Hepatocyte (in vitro differentiated cells): ENCODE data around the gene TPM3. TPM values are rescaled to one million over a fixed set of nuclear protein-coding genes. Genes with fewer than 3 reads are reported as not detected.
"Not testable (repeated sequence)": the region's sequence is repeated elsewhere in the genome, so short reads cannot be mapped to it uniquely, and the experiment has no call there.

Experiments used
- DNase-seq: peaks from one replicate; pipeline ENCODE4 v3.0.0-alpha.2; 2016; ENCODE audit warnings: low spot score
- H2AFZ ChIP-seq: fragments of 200-600 bp; sonication (generic); 2 replicates; pipeline ENCODE4 v1.6.0; 2016; ENCODE audit warnings: antibody characterized with exemption, mild to moderate bottlenecking
- H3K27ac ChIP-seq: fragments of 200-600 bp; sonication (generic); 2 replicates; pipeline ENCODE4 v1.5.1; 2016; ENCODE audit warnings: mild to moderate bottlenecking
- H3K27me3 ChIP-seq: fragments of 200-600 bp; sonication (generic); 2 replicates; pipeline ENCODE4 v1.6.1; 2016
- H3K36me3 ChIP-seq: fragments of 200-600 bp; sonication (generic); replicated peaks from 2 replicates; pipeline ENCODE4 v1.5.1; 2016; ENCODE audit warnings: low read depth; ENCODE audit not compliant: insufficient read depth
- H3K4me1 ChIP-seq: fragments of 200-600 bp; sonication (generic); 2 replicates; pipeline ENCODE4 v1.5.1; 2016; ENCODE audit warnings: mild to moderate bottlenecking, moderate library complexity; ENCODE audit not compliant: insufficient read depth
- H3K4me2 ChIP-seq: fragments of 200-600 bp; sonication (generic); 2 replicates; pipeline ENCODE4 v1.6.0; 2016
- H3K4me3 ChIP-seq: fragments of 200-600 bp; sonication (generic); 2 replicates; pipeline ENCODE4 v1.5.1; 2016; ENCODE audit warnings: mild to moderate bottlenecking
- H3K79me2 ChIP-seq: fragments of 200-600 bp; sonication (generic); 2 replicates; pipeline ENCODE4 v1.6.0; 2017; ENCODE audit warnings: mild to moderate bottlenecking
- H3K9me2 ChIP-seq: fragments of 200-600 bp; sonication (generic); replicated peaks from 2 replicates; pipeline ENCODE4 v1.6.0; 2017; ENCODE audit warnings: mild to moderate bottlenecking; ENCODE audit not compliant: insufficient read depth
- H3K9me3 ChIP-seq: fragments of 200-600 bp; sonication (generic); 2 replicates; pipeline ENCODE4 v1.5.1; 2016; ENCODE audit warnings: low read depth, mild to moderate bottlenecking
- H4K20me1 ChIP-seq: fragments of 200-600 bp; sonication (generic); 2 replicates; pipeline ENCODE4 v1.6.0; 2016; ENCODE audit warnings: mild to moderate bottlenecking; ENCODE audit not compliant: insufficient read depth, poor library complexity, severe bottlenecking
- EZH2 ChIP-seq: fragments of 200-600 bp; sonication (generic); IDR thresholded peaks from 2 replicates; pipeline ENCODE4 v1.6.1; 2016; ENCODE audit warnings: antibody characterized with exemption, mild to moderate bottlenecking, borderline replicate concordance
- EZH2phosphoT487 ChIP-seq: fragments of 200-600 bp; sonication (generic); IDR thresholded peaks from one replicate; pipeline ENCODE4 v1.6.1; 2018; ENCODE audit warnings: antibody characterized with exemption, mild to moderate bottlenecking, low read depth, moderate library complexity; ENCODE audit not compliant: unreplicated experiment, severe bottlenecking
- WGBS: methylation state at CpG from one replicate; pipeline ENCODE4 v1.1.6; 2016; ENCODE audit warnings: low lambda C conversion rate; ENCODE audit errors: missing lambda C conversion rate; 5-methylcytosine and 5-hydroxymethylcytosine counted together
- polyA plus RNA-seq: library from polyadenylated mRNA; unstranded; fragments of >200 nt; fragmentation: Nextera tagmentation; extraction: Ambion mirVana; gene quantifications from 2 replicates; pipeline ENCODE4 v1.2.1, GENCODE V29; 2016
- total RNA-seq: library from RNA; depleted of rRNA; stranded (reverse); fragments of >200 nt; gene quantifications from 2 replicates; pipeline ENCODE4 v1.2.3, GENCODE V29; 2014
- TF ChIP-seq, protein P1 (sequence below): fragments of 200-600 bp; sonication (generic); IDR thresholded peaks from 2 replicates; pipeline ENCODE4 v1.5.1; 2016; ENCODE audit warnings: antibody characterized with exemption, mild to moderate bottlenecking; ENCODE audit not compliant: poor library complexity

Gene TPM3
- total and polyA plus RNA-seq, 2 experiments from 2014 or later = 321 to 440 TPM

DNA sequence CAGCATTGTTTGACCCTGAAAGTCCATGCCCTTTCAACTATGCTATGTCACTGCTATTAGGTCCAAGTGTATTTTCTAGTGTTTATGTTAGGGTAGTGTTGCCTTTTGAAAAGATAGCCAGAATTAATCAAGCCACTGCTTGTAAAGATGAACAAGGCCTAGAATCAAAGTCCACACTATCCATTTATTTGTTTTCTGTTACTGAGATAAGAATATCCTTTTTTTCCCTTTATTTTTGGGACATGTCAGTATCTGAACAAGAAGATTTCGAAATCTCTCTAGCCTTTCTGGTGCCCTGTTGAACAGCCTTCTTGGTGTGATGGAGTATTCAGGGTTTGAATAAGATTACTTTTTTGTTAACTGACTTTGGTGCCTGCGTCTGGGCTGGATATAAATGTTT is 45.5 kb upstream of the TPM3 start:
- DNase-seq = no peak
- Histone ChIP-seq H3K4me2 (peak overlapping the region; percentile 43), H3K9me3 (no peaks in the 10 kb centered on the region), H3K4me3 (no peak overlapping the region), H3K4me1 (no peaks in the 10 kb centered on the region), H4K20me1 (peaks cover 48% of the 10 kb centered on the region), H3K27ac (peak overlapping the region; percentile 36), H2AFZ (no peak overlapping the region), H3K27me3 (no peaks in the 10 kb centered on the region), H3K9me2 (no peaks in the 10 kb centered on the region), H3K36me3 (peaks cover 5% of the 10 kb centered on the region), H3K79me2 (peaks cover 94% of the 10 kb centered on the region)
- WGBS = 75% methylated on average over 2 of the region's 2 CpGs
- no peak for TF ChIP-seq EZH2
- TF ChIP-seq EZH2phosphoT487 = no peak
- TF ChIP-seq, protein P1, sequence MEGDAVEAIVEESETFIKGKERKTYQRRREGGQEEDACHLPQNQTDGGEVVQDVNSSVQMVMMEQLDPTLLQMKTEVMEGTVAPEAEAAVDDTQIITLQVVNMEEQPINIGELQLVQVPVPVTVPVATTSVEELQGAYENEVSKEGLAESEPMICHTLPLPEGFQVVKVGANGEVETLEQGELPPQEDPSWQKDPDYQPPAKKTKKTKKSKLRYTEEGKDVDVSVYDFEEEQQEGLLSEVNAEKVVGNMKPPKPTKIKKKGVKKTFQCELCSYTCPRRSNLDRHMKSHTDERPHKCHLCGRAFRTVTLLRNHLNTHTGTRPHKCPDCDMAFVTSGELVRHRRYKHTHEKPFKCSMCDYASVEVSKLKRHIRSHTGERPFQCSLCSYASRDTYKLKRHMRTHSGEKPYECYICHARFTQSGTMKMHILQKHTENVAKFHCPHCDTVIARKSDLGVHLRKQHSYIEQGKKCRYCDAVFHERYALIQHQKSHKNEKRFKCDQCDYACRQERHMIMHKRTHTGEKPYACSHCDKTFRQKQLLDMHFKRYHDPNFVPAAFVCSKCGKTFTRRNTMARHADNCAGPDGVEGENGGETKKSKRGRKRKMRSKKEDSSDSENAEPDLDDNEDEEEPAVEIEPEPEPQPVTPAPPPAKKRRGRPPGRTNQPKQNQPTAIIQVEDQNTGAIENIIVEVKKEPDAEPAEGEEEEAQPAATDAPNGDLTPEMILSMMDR = no peak

DNA sequence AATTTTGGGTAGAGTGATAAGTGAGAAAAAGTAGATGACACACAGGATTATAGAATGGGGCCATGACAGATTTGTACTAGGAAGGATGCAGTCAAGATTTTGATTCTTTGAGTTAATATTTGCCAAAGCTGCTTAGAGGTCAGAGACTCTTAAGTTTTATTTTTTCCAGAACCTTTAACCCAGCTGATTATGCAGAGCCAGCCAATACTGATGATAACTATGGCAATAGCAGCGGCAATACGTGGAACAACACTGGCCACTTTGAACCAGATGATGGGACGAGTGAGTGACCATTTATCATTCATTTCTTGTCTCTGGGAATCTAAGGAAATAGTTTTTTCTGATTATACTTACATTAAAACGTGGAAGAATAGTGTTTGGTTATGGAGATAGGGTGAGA is 45.0 kb upstream of the TPM3 start:
- WGBS = 79% methylated on average over 4 of the region's 4 CpGs
- H3K79me2 ChIP-seq = peaks cover 94% of the 10 kb centered on the region

DNA sequence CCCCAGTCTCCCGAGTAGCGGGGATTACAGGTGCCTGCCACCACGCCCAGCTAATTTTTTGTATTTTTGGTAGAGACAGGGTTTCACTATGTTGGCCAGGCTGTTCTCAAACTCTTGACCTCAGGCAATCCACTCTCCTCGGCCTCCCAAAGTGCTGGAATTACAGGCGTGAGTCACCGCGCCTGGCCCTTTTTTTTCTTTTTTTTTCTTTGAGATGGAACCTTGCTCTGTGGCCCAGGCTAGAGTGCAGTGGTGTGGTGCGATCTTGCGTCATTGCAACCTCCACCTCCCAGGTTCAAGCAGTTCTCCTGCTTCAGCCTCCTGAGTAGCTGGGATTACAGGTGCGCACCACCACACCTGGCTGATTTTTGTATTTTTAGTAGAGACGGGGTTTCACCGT is 41.2 kb upstream of the TPM3 start:
- not testable (repeated sequence) for DNase-seq, H3K4me3 ChIP-seq, H3K9me3 ChIP-seq, H3K27me3 ChIP-seq, H2AFZ ChIP-seq, H3K36me3 ChIP-seq, H3K27ac ChIP-seq, H3K4me2 ChIP-seq, H3K4me1 ChIP-seq, H3K9me2 ChIP-seq
- H3K79me2 ChIP-seq = peaks cover 94% of the 10 kb centered on the region
- 94% methylated on average over 12 of the region's 12 CpGs for WGBS
- peaks cover 13% of the 10 kb centered on the region for H4K20me1 ChIP-seq

More for the DNA sequence above, 45.0 kb upstream of the TPM3 start:
- DNase-seq = no peak
- peaks cover 5% of the 10 kb centered on the region for H3K36me3 ChIP-seq
- no peak overlapping the region for H3K4me3 ChIP-seq
- H3K4me1 ChIP-seq = no peaks in the 10 kb centered on the region
- H3K27me3 ChIP-seq = no peaks in the 10 kb centered on the region
- no peaks in the 10 kb centered on the region for H3K9me2 ChIP-seq
- peaks cover 44% of the 10 kb centered on the region for H4K20me1 ChIP-seq
- peak overlapping the region; percentile 28 for H3K27ac ChIP-seq
- no peak for TF ChIP-seq EZH2
- no peak for TF ChIP-seq EZH2phosphoT487
- TF ChIP-seq, protein P1 = no peak
- H3K9me3 ChIP-seq = no peaks in the 10 kb centered on the region
- no peak overlapping the region for H2AFZ ChIP-seq
- H3K4me2 ChIP-seq = peak overlapping the region; percentile 20

DNA sequence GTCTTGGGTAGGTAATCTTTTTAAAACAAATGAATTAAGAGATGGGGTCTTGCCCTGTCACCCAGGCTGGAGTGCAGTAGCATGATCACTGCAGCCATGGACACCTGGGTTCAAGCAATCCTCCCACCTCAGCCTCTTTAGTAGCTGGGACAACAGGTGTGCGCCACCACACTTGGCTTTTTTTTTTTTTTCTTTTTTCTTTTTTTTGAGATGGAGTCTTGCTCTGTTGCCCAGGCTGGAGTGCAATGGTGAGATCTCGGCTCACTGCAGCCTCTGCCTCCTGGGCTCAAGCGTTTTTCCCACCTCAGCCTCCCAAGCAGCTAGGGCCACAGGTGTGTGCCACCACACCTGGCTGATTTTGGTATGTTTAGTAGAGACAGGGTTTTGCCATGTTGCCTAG is 39.2 kb upstream of the TPM3 start:
- not testable (repeated sequence) for H3K9me2 ChIP-seq, H3K36me3 ChIP-seq, H2AFZ ChIP-seq, H3K27me3 ChIP-seq, H3K27ac ChIP-seq, H3K9me3 ChIP-seq, H3K4me3 ChIP-seq, DNase-seq, H3K4me2 ChIP-seq, H3K4me1 ChIP-seq
- H4K20me1 ChIP-seq = peaks cover 19% of the 10 kb centered on the region
- 100% methylated on average over 3 of the region's 3 CpGs for WGBS
- H3K79me2 ChIP-seq = peaks cover 100% of the 10 kb centered on the region
